ENCODE data around the gene FCHO1.
"Not testable (repeated sequence)": the region's sequence is repeated elsewhere in the genome, so short reads cannot be mapped to it uniquely, and the experiment has no call there.

Gene FCHO1

DNA sequence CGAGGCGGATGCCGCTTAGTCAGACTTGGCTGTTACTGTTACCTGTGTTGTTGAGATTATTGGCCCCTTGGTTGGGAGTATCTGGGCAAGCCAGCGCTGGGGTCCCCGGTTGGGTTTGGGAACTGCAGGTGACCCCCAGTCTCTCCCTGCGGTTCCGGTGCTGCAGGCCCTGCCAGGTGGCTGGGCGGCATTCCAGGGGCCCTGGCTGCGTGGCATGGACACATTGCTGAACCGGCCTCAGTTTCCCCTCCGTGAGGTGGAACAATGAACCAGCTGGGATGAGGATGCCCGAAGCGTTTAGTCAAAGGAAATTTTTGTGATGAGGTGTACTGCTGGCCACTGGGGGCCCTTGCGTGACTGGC, 44.2 kb downstream of the FCHO1 start:
- DNase-seq = no peak

DNA sequence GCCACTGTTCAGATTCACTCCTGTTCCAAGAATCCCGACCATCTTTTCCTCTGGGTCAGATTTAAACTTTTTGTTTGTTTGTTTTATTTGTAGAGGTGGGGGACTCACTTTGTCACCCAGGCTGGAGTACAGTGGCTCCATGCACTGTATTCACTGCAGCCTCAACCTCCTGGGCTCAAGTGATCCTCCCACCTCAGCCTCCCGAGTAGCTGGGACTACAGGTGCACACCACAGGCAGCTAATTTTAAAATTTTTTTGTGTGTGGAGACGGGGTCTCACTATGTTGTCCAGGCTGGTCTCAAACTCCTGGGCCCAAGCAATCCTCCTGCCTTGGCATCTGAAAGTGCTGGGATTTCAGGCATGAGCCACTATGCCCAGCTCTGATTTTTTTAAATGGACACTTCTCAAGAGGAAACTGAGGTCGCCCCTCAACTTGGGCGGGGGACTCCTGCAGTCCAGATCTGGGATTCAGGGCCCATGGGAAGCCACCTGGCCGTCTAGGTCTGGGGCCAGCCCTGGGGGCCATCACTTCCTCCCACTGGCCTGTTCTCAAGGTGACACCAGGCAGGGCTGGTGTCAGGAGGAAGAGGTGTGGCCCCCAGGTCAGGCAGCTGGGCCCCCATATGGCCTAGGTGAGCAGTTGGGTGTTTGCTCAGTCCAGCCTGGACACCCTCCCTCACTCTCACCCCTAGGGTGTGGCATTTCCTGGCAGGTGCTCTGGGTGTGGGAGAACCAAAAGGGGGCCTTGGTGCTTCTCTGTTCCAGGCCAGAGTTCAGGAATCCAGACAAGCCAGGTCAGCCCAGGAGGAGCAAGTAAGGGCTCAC, 44.9 kb downstream of the FCHO1 start:
- DNase-seq = no peak

DNA sequence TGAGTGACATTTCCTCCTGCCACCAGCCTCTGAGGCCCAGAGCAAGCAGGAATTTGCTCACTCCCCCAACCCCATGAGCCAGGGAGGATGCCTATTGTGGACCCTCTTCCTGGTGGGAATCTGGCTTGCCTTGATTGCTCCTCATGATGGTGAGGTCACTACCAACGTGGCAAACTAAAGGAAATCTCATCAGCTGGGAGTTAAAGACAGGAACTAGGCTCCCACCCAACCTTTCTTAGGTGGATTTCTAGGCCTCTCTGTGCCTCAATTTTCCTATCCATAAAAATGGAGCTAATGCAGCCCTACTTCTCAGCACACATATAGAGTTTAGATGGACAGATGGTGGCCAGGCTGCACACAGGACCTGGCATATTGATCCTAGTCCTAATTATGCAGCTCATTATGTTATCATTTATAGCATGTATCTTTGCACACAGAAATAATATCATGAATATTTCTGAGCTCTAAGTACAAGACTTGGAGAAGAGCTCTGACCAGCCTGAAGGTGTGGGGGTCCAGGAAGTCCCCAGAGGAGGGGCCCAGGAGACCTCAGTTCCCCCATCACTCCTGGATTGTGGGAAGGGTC, 45.7 kb downstream of the FCHO1 start:
- DNase-seq = no peak

DNA sequence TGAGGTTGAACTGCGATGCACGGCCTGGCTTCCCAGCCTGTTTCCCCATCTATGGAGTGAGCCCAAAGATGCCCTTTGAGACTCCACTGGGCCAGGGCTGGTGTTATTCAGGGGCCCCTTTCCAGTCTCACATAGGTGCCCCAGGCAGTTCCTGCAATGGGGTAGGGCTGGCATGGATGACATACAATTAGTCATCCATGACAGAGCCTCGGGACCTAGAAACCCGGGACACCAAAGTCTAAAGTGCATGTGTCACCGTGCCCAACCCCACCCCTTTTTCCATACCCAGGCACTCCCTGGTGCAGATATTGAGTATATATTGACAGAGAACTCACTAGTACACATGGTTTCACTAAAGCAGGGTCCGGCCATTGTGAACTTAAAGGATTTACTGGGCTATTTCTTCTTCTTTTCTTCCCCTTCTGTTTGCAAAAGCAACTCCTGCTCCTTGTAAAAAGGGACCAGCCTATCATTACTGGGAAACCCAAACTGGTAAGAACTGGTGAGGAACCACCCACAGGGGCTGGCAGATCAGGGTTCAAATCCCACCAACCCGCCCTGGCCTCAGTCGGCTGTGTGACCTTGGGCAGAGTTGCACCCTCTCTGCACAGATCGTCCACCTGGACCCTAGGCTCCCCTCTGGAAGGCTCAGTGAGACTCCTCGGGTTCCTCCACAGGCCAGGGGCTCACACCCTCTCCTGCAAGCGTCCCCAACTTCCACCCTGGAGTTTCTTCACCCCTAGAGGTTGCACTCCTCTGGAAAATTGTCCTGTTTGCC, 46.3 kb downstream of the FCHO1 start:
- DNase-seq = no peak

DNA sequence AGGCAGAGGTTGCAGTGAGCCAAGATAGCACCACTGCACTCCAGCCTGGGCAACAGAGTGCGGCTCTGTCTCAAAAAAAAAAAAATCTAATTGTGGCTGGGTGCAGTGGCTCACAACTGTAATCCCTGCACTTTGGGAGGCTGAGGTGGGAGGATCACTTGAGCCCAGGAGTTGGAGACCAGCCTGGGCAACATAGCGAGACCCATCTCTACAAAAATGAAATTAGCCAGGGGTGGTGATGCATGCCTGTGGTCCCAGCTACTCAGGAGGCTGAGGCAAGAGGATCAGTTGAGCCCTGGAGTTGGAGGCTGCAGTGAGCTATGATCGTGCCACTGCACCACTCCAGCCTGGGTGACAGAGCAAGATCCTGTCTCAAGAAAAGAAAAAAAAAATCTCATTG, 47.3 kb downstream of the FCHO1 start:
- DNase-seq = not testable (repeated sequence)

DNA sequence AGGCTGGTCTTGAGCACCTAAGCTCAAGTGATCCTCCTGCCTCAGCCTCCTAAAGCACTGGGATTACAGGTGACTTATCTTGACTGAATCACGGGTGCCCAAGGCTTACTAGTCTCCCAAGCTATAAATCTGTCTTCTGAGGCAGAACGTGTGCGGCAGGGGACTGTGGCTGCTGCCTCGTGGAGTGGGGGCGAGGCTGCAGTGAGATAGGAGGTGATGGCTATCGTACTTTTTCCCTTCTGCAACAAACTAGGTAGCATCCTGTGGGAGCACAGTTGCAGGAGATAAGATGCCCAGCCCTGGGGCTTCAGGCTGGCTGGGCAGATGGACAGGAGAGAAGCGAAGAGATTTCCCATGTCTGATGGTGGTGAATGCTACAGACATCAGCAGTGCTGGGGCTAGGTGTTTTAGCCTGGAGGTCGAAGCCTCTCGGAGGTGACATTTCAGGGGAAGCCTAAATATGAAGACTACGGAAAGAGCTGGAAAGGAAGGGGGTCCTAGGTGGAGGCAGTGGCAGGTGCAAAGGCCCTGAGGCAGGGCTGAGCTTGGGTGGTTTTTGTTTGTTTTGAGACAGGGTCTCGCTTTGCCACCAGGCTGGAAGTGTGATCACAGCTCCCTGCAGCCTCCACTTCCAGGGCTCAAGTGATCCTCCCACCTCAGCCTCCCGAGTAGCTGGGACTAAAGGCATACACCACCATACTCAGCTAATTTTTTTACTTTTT, 51.0 kb downstream of the FCHO1 start:
- DNase-seq = no peak

DNA sequence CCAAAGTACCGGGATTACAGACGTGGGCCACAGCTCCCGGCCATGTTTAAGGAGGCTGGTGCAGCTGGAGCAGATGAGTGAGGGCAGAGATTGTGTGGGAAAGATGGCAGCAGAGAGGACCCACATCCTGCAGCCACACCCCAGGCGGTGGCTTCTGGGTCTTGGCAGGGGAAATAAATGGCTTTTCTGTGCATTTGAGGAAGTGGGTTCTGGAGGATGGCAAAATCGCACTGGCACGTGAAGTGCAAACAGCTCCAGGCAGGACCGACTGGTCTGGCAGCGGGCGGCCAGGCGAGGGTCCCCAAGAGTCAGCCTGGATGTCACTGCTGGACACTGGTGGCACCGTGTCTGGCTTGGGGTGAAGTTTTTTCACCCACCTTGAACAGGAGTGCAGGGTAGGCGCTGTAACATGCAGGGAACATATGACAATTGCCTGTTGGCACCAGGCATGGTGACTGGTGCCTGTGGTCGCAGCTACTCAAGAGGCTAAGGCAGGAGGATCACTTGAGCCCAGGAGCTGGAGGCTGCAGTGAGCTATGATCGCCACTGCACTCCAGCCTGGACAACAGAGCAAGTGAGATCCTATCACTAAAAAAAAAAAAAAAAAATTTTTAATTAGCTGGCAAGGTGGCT, 52.1 kb downstream of the FCHO1 start:
- DNase-seq = no peak

DNA sequence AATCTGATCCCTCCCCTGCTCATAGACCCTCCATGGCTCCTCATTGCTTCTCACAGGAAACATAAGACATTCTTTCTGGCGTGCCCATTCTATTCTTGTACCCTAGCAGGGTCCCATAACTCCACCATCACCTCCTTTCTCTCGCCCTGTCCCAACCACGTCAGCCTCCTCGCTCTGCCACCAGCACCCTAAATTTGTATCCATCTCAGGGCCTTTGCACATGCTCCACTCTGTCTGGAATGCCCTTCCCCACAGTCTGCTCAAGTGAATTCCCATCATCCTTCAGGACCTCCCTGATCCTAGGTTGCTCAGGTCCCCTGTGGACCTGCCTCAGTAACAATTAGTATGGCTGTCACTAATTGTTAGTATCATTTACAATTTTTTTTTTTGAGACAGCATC, 54.1 kb downstream of the FCHO1 start:
- no peak for DNase-seq

DNA sequence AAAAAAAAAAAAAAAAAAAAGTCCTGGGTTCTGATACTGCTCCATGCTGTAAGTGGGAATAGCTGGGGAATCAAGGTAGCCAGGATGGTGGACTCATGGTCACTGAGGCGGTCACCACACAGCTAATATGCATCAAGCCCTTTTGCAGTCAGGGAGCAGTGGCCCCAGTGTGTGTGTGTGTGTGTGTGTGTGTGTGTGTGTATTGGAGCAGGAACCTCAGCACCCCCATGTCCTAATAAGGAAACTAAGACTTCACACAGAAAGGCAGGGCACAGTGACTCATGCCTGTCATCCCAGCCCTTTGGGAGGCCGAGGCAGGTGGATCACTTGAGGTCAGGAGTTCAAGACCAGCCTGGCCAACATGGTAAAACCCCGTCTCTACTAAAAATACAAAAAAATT, 55.7 kb downstream of the FCHO1 start:
- no peak for DNase-seq

DNA sequence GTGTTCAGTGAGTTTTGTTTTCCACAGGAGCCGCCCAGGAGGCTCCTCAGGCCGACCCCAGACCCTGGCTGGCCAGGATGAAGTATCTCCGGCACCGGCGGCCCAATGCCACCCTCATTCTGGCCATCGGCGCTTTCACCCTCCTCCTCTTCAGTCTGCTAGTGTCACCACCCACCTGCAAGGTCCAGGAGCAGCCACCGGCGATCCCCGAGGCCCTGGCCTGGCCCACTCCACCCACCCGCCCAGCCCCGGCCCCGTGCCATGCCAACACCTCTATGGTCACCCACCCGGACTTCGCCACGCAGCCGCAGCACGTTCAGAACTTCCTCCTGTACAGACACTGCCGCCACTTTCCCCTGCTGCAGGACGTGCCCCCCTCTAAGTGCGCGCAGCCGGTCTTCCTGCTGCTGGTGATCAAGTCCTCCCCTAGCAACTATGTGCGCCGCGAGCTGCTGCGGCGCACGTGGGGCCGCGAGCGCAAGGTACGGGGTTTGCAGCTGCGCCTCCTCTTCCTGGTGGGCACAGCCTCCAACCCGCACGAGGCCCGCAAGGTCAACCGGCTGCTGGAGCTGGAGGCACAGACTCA, 56.5 kb downstream of the FCHO1 start:
- DNase-seq = no peak

DNA sequence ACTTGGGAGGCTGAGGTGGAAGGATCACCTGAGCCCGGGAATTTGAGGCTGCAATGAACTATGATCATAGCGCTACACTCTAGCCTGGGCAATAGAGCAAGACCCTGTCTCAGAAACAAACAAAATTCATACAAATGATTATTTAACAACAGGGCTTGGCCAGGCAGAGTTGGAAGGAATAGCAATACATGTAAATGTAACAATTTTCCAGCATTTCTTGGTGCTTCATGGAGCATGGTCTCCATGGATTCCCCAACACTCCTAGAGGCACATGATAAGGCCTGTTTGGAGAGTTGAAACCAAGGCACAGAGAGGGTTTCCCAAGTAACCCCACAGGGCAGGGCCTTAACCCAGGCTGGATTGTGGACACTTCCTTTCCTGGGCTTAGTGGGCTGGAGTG, 59.8 kb downstream of the FCHO1 start:
- DNase-seq = no peak

DNA sequence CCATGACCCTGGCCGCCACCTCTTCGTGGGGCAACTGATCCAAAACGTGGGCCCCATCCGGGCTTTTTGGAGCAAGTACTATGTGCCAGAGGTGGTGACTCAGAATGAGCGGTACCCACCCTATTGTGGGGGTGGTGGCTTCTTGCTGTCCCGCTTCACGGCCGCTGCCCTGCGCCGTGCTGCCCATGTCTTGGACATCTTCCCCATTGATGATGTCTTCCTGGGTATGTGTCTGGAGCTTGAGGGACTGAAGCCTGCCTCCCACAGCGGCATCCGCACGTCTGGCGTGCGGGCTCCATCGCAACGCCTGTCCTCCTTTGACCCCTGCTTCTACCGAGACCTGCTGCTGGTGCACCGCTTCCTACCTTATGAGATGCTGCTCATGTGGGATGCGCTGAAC, 60.4 kb downstream of the FCHO1 start:
- DNase-seq = no peak

DNA sequence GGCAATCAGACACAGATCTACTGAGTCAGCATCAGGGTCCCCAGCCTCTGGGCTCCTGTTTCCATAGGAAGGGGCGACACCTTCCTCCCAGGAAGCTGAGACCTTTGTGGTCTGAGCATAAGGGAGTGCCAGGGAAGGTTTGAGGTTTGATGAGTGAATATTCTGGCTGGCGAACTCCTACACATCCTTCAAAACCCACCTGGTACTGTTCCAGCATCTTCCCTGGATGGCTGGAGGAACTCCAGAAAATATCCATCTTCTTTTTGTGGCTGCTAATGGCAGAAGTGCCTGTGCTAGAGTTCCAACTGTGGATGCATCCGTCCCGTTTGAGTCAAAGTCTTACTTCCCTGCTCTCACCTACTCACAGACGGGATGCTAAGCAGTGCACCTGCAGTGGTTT, 60.8 kb downstream of the FCHO1 start:
- DNase-seq = no peak

DNA sequence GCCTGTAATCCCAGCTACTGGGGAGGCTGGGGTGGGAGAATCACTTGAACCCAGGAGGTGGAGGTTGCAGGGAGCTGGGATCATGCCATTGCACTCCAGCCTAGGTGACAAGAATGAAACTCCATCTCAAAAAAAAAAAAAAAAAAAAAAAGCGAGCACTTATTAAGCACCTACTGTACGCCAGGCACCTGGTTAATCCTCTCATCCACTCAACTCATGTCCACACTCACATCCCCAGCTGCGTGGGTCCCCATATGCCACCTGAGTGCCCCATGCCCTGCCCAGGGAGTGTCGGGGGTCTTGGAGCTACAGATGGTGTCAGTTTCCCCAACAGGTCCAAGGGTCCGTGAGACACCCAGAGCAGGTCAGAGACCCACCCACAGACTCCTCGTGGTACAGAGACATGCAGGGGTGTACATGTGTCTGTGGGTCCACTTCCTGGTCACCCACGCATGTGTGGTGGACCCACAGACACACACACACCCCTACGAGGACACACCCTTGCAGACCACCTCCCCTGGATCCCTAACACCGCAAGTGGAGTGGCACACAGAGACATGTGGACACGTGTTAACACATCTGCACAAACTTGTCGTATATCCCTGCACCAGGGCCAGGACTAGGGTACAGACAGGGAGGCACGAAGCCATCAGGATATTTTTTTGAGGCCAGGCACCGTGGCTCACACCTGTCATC, 66.5 kb downstream of the FCHO1 start:
- no peak for DNase-seq

DNA sequence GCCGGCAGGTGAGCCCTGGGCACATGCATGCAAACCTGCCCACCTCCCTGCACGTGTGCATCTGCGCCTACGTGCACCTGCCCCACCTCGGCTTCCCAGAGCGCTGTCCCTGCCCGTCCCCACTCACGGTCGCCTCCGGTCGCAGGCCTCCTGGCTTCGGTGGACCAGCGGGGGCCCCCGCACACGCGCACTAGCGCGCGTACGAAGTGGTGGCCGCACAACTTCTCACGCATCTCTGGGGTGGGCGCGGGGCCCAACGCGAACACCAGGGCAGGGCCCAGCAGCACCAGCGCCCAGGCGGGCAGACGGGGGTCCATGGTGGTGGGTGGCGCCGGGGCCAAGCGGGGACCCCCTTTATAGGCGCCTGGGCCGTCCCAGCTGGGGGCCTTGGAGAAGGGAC, 69.9 kb downstream of the FCHO1 start, which contains the start of gene INSL3:
Gene INSL3, minus strand, starts transcription at position 330 of the 400 bp plus-strand sequence. Its CDS starts 13 bp downstream, at position 317.
- DNase-seq = no peak

DNA sequence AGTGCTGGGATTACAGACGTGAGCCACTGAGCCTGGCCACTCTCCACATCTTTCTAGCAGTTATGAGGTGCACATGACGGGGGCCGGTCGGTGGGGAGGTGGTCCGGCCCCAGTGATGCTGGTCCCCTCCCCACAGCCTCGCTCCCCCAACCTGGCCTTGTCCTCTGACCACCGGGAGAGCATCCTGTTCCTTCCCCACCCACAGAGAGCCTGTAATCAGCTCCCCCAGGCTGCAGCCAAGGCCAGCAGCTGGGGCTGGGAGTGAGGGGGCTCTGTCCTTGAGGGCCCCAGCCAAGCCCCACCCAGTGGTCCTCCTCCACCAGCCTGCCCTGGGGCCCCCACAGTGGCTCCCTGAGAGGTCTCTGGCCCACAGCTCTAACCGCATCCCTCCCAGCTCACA, 73.1 kb downstream of the FCHO1 start:
- DNase-seq = no peak

DNA sequence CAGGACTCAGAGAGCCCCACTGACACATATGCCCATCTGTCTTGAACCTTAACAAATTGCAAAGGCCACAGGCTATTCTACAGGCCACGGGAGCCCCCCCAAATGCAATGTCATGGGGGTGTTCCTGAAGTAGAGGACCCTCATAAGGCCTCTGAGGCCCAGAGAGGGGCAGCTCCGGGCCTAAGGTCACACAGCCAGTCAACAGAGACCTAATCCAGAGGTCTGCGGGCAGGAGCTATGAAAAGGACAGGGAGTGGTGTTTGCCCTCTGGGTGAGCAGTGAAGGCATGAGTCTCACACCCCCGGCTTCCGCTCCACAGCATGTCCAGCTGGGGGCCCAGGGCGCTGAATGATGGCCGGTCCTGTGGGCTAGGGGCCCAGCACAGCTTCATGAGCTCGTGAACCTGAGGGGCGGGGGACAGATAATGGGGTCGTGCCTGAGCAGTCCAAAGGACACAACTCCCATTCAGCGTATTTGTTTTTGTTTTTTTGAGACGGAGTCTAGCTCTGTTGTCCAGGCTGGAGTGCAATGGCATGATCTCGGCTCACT, 75.3 kb downstream of the FCHO1 start:
- DNase-seq = no peak

DNA sequence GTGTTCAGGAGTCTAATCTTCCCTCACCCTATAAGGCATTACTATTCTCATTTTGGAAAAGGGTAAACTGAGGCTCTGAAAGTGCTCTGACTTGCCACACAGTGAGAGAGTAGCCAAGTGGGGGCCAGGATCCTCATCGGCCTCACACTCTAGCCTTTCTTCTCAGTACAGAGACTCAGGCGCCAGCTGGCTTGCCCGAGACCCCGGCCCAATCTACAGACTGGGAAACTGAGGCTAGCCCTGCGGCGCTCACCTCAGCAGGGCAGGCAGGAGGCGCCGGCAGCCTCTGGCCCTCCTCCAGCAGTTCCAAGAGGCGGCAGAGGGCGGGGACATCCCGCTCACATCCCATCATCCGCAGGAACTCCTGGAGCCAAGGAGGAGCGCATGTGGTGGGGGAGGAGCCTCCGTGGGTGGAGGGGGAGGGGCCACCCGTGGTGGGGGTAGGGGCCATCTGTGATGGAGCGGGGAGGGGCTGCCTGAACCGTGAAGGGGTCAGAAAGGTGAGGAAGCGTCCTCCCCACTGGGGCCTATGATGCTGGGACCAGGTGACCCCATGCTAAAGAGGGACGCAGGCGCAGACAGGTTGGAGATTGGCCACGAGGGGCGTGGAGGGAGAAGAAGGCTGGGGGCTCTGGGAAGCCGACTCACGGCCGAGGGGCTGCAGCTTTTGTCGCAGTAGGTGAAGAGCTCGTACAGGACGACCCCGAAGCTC, 78.7 kb downstream of the FCHO1 start:
- peak; percentile 7 for DNase-seq

DNA sequence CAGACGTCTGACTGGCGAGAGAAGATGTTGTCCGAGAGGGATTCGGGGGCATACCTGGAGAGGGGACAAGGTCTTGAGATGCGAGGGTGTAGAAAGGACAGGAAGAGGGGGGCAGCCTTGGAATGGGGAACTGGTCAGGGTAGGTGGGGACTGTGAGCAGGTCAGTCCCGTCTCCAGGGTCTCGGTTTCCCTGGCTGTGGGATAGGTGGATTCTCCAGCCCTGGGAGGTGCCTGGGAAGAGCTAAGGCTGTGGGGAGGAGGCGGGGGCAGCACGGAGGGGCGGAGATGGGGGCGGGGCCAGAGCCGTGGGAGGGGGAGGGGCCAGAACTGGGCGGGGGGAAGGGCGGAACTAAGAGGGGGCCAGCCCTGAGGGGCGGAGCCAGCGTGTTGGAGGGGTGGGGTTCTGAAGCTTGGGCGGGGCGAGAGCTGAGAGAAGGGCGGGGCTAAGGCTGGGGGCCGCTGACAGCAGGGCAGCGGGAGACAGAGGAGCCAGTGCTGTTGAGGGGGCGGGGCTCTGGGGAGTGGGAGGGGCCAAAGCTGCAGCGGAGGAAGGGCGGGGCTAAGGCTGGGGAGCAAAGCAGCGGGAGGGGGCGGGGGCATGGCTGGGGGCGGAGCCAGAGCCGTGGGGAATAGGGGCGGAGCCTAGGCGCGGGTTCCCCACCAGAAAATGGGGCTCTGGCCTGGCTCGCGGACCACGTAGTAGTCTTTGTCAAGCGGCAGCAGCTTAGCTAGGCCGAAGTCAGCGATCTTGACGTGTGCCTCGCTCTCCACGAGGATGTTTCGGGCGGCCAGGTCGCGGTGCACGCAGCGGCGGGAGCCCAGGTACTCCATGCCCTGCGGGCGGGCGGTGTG, 79.5 kb downstream of the FCHO1 start:
- DNase-seq = no peak

DNA sequence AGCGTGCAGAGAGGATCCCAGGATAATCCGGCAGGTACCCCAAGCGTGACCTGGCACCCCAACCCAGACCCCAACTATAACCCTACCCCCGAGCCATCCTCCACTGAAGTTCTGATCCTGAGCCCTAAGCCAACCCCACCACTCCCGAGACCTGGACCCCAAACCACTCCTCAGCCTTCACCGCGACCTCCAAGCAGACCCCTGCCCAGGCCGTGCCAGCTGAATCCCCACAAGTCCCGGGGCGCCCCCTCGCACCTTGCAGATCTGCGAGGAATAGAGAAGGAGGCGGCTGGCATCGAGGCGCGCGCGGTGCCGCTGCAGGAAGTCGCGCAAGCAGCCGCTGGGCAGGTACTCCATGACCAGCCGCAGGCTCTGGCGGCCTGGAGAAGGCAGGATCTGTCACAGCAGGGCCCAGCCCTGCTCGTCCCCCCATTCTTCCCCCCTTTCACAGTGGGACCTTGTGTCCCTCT, 80.2 kb downstream of the FCHO1 start:
- no peak for DNase-seq
